Endothelial cell (in vitro differentiated cells): ENCODE measurements around the gene FRAS1. TPM values are rescaled to one million over a fixed set of nuclear protein-coding genes. Genes with fewer than 3 reads are reported as not detected.

Experiments used
- DNase-seq: peaks from one replicate; pipeline ENCODE4 v3.0.0; 2021; ENCODE audit warnings: low spot score
- H3K27ac Mint-ChIP-seq: one replicate; pipeline ENCODE4 v1.8.0; 2021; ENCODE audit warnings: mixed read lengths, inconsistent platforms; ENCODE audit not compliant: unreplicated experiment
- H3K27me3 Mint-ChIP-seq: one replicate; pipeline ENCODE4 v1.8.0; 2021; ENCODE audit warnings: mild to moderate bottlenecking, moderate library complexity, mixed read lengths, inconsistent platforms; ENCODE audit not compliant: unreplicated experiment
- H3K36me3 Mint-ChIP-seq: one replicate; pipeline ENCODE4 v1.8.0; 2021; ENCODE audit warnings: mild to moderate bottlenecking, low read depth, mixed read lengths, inconsistent platforms; ENCODE audit not compliant: unreplicated experiment
- H3K4me1 Mint-ChIP-seq: one replicate; pipeline ENCODE4 v1.8.0; 2021; ENCODE audit warnings: mild to moderate bottlenecking, mixed read lengths, inconsistent platforms; ENCODE audit not compliant: unreplicated experiment
- H3K4me3 Mint-ChIP-seq: one replicate; pipeline ENCODE4 v1.8.0; 2021; ENCODE audit warnings: mild to moderate bottlenecking, mixed read lengths, inconsistent platforms; ENCODE audit not compliant: unreplicated experiment
- H3K9me3 Mint-ChIP-seq: one replicate; pipeline ENCODE4 v1.8.0; 2021; ENCODE audit warnings: mixed read lengths, inconsistent platforms; ENCODE audit not compliant: unreplicated experiment
- CTCF ChIP-seq: fragments of 200-600 bp; sonication (generic); IDR thresholded peaks from one replicate; pipeline ENCODE4 v1.5.0; 2021; ENCODE audit warnings: antibody characterized with exemption; ENCODE audit not compliant: unreplicated experiment
- total RNA-seq: library from RNA; stranded (reverse); fragmentation: NEBNext Ultra II Directional; extraction: Animal tissue kit (Norgen Biotek cat#: 25700); gene quantifications from one replicate; pipeline ENCODE4 v1.2.1, GENCODE V29; 2021; ENCODE audit not compliant: unreplicated experiment

Gene FRAS1
- total RNA-seq, 1 donor from 2014 or later = 51.7 TPM

DNA sequence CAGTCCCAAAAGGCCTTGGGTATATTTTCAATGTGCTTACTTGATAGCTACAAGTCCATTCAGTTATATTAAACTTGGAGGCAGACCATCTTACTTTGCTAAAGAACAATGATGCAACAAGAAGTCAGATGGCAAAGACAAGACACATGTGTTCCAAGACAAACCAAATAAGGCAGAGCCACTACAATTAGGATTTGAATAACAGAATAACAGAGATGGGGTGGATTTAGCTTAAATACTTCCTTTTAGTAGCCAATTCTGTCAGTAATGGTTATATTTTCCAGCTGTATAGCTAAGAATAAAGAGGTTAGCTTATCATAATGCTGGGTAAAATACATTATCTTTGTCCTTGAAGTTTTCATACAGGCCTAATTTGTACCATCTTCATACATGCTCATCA, 37.7 kb upstream of the FRAS1 start:
- no peaks in the 10 kb centered on the region for H3K27me3 Mint-ChIP-seq
- no peaks in the 10 kb centered on the region for H3K9me3 Mint-ChIP-seq

DNA sequence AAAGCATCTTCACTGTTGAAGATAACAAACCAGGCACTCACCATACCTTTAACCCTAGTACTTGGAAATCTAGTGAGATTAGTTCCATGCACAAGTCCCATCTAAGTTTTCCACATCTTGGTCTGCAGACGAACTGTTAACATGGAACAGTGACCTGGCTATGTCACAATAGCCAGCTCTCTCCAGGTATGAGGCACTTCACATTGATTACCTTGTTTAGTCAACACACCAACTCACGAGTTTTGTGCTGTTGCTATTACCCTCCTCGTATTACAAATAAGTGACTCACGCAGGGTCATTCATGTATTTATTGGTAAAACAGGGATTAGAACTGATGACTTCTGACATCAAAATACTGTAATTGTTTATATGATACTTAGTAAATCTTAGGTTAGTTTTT, 36.4 kb upstream of the FRAS1 start:
- Mint-ChIP-seq H3K36me3 (no peaks in the 10 kb centered on the region), H3K4me3 (no peak overlapping the region), H3K9me3 (no peaks in the 10 kb centered on the region), H3K27ac (no peak overlapping the region), H3K27me3 (no peaks in the 10 kb centered on the region), H3K4me1 (no peaks in the 10 kb centered on the region)
- TF ChIP-seq CTCF = no peak
- no peak for DNase-seq

More for the DNA sequence above, 37.7 kb upstream of the FRAS1 start:
- H3K4me1 Mint-ChIP-seq = no peaks in the 10 kb centered on the region
- no peak for DNase-seq
- TF ChIP-seq CTCF = no peak
- no peak overlapping the region for H3K4me3 Mint-ChIP-seq
- no peak overlapping the region for H3K27ac Mint-ChIP-seq
- no peaks in the 10 kb centered on the region for H3K36me3 Mint-ChIP-seq

DNA sequence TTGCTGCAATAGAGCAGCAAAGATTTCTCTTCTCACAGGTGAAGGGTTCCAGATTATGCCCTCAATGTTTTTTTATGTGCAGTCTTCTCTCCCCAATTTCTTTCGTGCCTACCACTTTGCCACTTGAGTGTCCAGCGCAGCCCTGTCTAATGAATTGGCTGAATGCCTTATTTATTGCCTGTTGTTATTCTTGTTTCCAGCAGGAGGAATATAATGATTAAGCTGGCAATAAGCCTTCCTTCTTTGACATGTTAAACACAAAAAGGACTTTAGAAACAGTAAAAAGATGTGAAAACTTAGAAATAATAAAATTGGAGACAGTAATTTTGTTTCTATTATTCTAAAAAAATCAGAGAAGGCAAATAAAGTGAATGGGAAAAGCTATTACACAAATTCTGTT, 34.6 kb upstream of the FRAS1 start:
- no peaks in the 10 kb centered on the region for H3K27me3 Mint-ChIP-seq
- H3K4me1 Mint-ChIP-seq = no peaks in the 10 kb centered on the region
- H3K27ac Mint-ChIP-seq = no peak overlapping the region
- H3K9me3 Mint-ChIP-seq = no peaks in the 10 kb centered on the region
- no peak for DNase-seq
- H3K4me3 Mint-ChIP-seq = no peak overlapping the region
- TF ChIP-seq CTCF = no peak
- no peaks in the 10 kb centered on the region for H3K36me3 Mint-ChIP-seq

DNA sequence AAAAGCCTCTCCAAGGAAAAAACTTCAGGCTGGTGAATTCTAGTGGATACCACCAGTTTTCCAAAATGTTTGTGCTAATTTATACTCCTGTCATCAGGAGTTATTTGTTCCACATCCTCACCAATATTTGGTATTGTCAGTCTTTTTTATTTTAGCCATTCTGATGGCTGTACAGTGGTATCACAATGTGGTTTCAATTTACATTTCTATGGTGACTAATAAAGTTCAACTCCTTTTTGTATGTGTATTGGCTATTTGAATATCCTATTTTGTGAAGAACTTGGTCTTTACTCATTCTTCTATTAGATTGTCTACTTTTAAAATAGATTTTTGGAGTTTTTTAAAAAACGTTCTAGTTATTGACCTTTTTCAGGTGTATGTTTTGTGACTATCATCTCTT, 33.0 kb upstream of the FRAS1 start:
- H3K27me3 Mint-ChIP-seq = no peaks in the 10 kb centered on the region

DNA sequence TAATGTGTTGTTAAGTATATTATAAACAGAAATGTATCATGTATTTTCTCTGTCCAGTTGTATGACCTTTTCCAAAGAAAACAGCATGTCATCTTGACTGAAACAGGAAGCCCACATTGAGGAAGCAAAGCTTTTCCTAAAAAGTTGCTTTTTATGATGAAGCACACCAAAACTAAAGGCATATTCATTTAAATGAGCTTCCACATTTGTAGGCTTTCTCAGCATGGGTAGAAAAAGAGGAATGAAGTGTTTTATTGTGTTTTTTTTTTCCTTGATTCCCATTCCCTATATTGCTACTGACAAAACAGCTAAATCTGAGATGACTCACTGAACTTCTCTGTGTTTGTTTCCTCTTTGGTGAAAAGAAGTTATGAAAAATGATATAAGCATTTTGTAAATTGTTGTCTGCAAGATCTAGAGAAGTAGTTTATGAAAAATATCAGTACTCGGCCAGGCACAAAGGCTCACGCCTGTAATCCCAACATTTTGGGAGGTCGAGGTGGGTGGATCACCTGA, 32.5 kb upstream of the FRAS1 start:
- TF ChIP-seq CTCF = no peak
- H3K4me3 Mint-ChIP-seq = no peak overlapping the region
- H3K36me3 Mint-ChIP-seq = no peaks in the 10 kb centered on the region
- no peaks in the 10 kb centered on the region for H3K27me3 Mint-ChIP-seq
- no peak for DNase-seq
- H3K4me1 Mint-ChIP-seq = no peaks in the 10 kb centered on the region
- H3K27ac Mint-ChIP-seq = no peak overlapping the region
- no peaks in the 10 kb centered on the region for H3K9me3 Mint-ChIP-seq

More for the DNA sequence above, 33.0 kb upstream of the FRAS1 start:
- Mint-ChIP-seq H3K9me3 (no peaks in the 10 kb centered on the region), H3K27ac (no peak overlapping the region), H3K4me3 (no peak overlapping the region), H3K4me1 (no peaks in the 10 kb centered on the region), H3K36me3 (no peaks in the 10 kb centered on the region)
- no peak for TF ChIP-seq CTCF
- no peak for DNase-seq
